SK-N-SH treated with all-trans-retinoic acid at 6 μM for 48 hours (cell line): ENCODE measurements around the gene EPHA1.

ENCODE experiments used
- GLIS3 ChIP-seq: fragments of 250-450 bp; sonication (Bioruptor Pico); IDR thresholded peaks from 2 replicates; pipeline ENCODE4 v1.5.0; 2020; ENCODE audit warnings: mild to moderate bottlenecking, moderate library complexity
- ISL1 ChIP-seq: fragments of 250-450 bp; sonication (Bioruptor Pico); IDR thresholded peaks from 2 replicates; pipeline ENCODE4 v2.1.2; 2022; ENCODE audit warnings: mild to moderate bottlenecking, moderate library complexity
- OSR1 ChIP-seq: fragments of 250-450 bp; sonication (Bioruptor Pico); IDR thresholded peaks from 2 replicates; pipeline ENCODE4 v1.8.0; 2022; ENCODE audit warnings: moderate library complexity, mild to moderate bottlenecking, inconsistent platforms
- RARB ChIP-seq: fragments of 250-450 bp; sonication (Bioruptor Pico); IDR thresholded peaks from 2 replicates; pipeline ENCODE4 v1.8.0; 2021; ENCODE audit warnings: mild to moderate bottlenecking, moderate library complexity
- TOX ChIP-seq: fragments of 250-450 bp; sonication (Bioruptor Pico); IDR thresholded peaks from 2 replicates; pipeline ENCODE4 v1.8.0; 2021; ENCODE audit warnings: mild to moderate bottlenecking, moderate library complexity, borderline replicate concordance
- TF ChIP-seq, protein P1 (sequence below): fragments of 250-450 bp; sonication (Bioruptor Pico); IDR thresholded peaks from 2 replicates; pipeline ENCODE4 v1.8.0; 2020; ENCODE audit warnings: mild to moderate bottlenecking, moderate library complexity, borderline replicate concordance
- TF ChIP-seq, protein P2 (sequence below): fragments of 250-450 bp; sonication (Bioruptor Pico); IDR thresholded peaks from 2 replicates; pipeline ENCODE4 v1.5.0; 2020; ENCODE audit warnings: mild to moderate bottlenecking, moderate library complexity
- TF ChIP-seq, protein P3 (sequence below): fragments of 250-450 bp; sonication (Bioruptor Pico); IDR thresholded peaks from 2 replicates; pipeline ENCODE4 v1.8.0; 2021; ENCODE audit warnings: low read depth, mild to moderate bottlenecking, moderate library complexity, borderline replicate concordance

DNA sequence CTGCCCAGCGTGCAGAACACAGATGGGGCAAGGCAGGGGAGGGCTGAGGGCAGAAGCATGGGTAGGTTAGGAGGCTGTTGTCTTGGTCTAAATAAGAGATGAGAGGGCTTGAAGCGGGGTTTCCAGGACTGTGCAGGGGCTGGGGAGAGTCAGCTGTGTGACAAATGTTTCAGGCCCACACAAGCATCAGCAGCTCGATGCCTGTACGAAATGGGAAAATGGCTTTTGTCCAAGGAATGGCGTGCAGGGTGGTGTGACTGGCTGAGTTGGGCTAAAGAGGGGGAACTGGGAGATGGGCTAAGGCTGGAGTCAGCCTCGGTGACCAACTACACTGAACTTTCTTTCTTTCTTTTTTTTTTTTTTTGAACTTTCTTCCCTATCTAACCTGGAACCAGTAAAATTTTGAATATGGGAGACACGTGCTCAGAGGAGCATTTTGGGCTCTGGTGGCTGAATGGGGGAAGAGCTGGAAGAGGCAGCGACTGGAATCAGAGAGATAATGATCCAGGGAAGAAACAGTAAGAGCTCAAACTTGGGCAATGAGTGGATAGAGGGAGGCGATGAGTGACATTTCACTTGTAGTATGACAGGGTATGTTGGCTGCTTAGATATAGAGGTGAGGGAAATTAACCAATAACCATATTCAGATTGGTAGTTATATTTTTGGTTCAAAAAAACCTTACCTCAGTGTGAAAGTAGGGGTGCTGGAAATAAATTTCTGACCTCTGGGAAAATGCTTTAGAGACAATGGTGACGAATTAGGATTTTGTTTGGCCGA, 10.2 kb upstream of the EPHA1 start:
- TF ChIP-seq, protein P1, sequence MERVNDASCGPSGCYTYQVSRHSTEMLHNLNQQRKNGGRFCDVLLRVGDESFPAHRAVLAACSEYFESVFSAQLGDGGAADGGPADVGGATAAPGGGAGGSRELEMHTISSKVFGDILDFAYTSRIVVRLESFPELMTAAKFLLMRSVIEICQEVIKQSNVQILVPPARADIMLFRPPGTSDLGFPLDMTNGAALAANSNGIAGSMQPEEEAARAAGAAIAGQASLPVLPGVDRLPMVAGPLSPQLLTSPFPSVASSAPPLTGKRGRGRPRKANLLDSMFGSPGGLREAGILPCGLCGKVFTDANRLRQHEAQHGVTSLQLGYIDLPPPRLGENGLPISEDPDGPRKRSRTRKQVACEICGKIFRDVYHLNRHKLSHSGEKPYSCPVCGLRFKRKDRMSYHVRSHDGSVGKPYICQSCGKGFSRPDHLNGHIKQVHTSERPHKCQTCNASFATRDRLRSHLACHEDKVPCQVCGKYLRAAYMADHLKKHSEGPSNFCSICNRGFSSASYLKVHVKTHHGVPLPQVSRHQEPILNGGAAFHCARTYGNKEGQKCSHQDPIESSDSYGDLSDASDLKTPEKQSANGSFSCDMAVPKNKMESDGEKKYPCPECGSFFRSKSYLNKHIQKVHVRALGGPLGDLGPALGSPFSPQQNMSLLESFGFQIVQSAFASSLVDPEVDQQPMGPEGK (CRISPR knock-in tag) = no peak
- TF ChIP-seq, protein P2, sequence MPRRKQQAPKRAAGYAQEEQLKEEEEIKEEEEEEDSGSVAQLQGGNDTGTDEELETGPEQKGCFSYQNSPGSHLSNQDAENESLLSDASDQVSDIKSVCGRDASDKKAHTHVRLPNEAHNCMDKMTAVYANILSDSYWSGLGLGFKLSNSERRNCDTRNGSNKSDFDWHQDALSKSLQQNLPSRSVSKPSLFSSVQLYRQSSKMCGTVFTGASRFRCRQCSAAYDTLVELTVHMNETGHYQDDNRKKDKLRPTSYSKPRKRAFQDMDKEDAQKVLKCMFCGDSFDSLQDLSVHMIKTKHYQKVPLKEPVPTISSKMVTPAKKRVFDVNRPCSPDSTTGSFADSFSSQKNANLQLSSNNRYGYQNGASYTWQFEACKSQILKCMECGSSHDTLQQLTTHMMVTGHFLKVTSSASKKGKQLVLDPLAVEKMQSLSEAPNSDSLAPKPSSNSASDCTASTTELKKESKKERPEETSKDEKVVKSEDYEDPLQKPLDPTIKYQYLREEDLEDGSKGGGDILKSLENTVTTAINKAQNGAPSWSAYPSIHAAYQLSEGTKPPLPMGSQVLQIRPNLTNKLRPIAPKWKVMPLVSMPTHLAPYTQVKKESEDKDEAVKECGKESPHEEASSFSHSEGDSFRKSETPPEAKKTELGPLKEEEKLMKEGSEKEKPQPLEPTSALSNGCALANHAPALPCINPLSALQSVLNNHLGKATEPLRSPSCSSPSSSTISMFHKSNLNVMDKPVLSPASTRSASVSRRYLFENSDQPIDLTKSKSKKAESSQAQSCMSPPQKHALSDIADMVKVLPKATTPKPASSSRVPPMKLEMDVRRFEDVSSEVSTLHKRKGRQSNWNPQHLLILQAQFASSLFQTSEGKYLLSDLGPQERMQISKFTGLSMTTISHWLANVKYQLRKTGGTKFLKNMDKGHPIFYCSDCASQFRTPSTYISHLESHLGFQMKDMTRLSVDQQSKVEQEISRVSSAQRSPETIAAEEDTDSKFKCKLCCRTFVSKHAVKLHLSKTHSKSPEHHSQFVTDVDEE (CRISPR knock-in tag) = no peak
- TF ChIP-seq OSR1 (CRISPR knock-in tag) (no peak), RARB (no peak), ISL1 (CRISPR knock-in tag) (no peak), TOX (CRISPR knock-in tag) (no peak), GLIS3 (CRISPR knock-in tag) (no peak)
- TF ChIP-seq, protein P3, sequence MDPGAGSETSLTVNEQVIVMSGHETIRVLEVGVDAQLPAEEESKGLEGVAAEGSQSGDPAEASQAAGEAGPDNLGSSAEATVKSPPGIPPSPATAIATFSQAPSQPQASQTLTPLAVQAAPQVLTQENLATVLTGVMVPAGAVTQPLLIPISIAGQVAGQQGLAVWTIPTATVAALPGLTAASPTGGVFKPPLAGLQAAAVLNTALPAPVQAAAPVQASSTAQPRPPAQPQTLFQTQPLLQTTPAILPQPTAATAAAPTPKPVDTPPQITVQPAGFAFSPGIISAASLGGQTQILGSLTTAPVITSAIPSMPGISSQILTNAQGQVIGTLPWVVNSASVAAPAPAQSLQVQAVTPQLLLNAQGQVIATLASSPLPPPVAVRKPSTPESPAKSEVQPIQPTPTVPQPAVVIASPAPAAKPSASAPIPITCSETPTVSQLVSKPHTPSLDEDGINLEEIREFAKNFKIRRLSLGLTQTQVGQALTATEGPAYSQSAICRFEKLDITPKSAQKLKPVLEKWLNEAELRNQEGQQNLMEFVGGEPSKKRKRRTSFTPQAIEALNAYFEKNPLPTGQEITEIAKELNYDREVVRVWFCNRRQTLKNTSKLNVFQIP (CRISPR knock-in tag) = no peak
